ENCODE results near the gene GET3.

DNA sequence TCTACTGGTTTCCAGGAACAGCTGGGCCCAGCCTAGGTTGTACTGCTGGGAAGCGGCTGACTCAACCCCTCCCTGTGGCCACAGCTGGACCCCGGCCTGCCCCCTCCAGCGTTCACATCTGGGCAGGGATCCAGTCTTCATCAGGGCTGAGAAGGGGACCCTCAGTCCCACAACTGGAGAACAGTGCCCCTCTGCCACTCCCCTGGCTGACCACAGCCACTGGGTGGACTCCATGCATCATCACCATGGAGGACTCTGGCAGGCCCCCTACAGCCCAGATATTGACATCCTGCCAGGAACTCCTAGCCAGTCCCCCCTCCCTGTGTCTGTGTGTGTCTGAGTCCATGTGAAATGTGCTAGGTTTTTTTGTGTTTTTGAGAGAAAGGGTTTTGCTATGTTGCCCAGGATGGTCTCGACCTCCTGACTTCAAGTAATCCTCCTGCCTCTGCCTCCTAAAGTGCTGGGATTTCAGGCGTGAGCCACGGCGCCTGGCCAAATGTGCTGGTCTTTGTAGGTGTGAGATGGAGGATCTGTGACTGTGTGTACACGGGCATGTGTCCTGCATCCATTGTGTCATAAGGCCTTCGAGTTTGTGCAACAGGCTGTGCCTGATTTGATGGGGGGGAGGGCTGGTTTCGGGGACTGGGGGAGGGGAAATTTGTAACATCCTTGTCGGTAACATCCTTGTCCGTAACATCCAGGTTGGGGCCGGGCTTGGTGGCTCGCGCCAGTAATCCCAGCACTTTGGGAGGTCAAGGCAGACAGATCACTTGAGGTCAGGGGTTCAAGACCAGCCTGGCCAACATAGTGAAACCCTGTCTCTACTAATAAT is 42.1 kb downstream of the GET3 start:
- TF ChIP-seq, protein P1, sequence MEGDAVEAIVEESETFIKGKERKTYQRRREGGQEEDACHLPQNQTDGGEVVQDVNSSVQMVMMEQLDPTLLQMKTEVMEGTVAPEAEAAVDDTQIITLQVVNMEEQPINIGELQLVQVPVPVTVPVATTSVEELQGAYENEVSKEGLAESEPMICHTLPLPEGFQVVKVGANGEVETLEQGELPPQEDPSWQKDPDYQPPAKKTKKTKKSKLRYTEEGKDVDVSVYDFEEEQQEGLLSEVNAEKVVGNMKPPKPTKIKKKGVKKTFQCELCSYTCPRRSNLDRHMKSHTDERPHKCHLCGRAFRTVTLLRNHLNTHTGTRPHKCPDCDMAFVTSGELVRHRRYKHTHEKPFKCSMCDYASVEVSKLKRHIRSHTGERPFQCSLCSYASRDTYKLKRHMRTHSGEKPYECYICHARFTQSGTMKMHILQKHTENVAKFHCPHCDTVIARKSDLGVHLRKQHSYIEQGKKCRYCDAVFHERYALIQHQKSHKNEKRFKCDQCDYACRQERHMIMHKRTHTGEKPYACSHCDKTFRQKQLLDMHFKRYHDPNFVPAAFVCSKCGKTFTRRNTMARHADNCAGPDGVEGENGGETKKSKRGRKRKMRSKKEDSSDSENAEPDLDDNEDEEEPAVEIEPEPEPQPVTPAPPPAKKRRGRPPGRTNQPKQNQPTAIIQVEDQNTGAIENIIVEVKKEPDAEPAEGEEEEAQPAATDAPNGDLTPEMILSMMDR (IDR thresholded peaks at IDR 0.05) = no peak
- no peak for TF ChIP-seq EZH2 (IDR thresholded peaks at IDR 0.05; ENCODE audit: borderline replicate concordance, insufficient read depth, low read depth, low read length, poor library complexity, severe bottlenecking)
